NCI-H345 (cell line): ENCODE results near the gene ADGRF4.
"Not testable (repeated sequence)": the region's sequence is repeated elsewhere in the genome, so short reads cannot be mapped to it uniquely, and the experiment has no call there.

ENCODE experiments used
- DNase-seq: peaks from one replicate; lab custom pipeline; 2025; lab: John Stamatoyannopoulos, UW

ADGRF4 gene

GRCh38 chr6:47734831-47735481 lies 36.6 kb downstream of the ADGRF4 start:
- no peak for DNase-seq

- DNase-seq, result no peak
These were observed 37.8 kb downstream of the ADGRF4 start for GRCh38 chr6:47736083-47736700.

GRCh38 chr6:47737406-47737805 lies 39.0 kb downstream of the ADGRF4 start:
- DNase-seq, result no peak

- DNase-seq, result no peak
These were observed 42.3 kb downstream of the ADGRF4 start for GRCh38 chr6:47740714-47741113.

GRCh38 chr6:47741807-47742206 lies 43.4 kb downstream of the ADGRF4 start:
- DNase-seq, result no peak

- no peak for DNase-seq
These were observed 45.4 kb downstream of the ADGRF4 start for GRCh38 chr6:47743744-47744143.

GRCh38 chr6:47745269-47745668 lies 46.9 kb downstream of the ADGRF4 start:
- not testable (repeated sequence) for DNase-seq

- no peak for DNase-seq
These were observed 51.4 kb downstream of the ADGRF4 start for GRCh38 chr6:47749757-47750156.

- no peak for DNase-seq
These were observed 54.4 kb downstream of the ADGRF4 start for GRCh38 chr6:47752801-47753200.

GRCh38 chr6:47759364-47759763 lies 61.0 kb downstream of the ADGRF4 start:
- no peak for DNase-seq

GRCh38 chr6:47762502-47762901 lies 64.1 kb downstream of the ADGRF4 start:
- DNase-seq, result no peak

- no peak for DNase-seq
These were observed 68.1 kb downstream of the ADGRF4 start for GRCh38 chr6:47766445-47766844.

GRCh38 chr6:47767102-47767501 lies 68.7 kb downstream of the ADGRF4 start:
- DNase-seq, result no peak

- no peak for DNase-seq
These were observed 71.6 kb downstream of the ADGRF4 start for GRCh38 chr6:47769982-47770381.
